Measurements from ENCODE around the gene EIF4G3.
"Not testable (repeated sequence)": the region's sequence is repeated elsewhere in the genome, so short reads cannot be mapped to it uniquely, and the experiment has no call there.

The EIF4G3 gene

DNA sequence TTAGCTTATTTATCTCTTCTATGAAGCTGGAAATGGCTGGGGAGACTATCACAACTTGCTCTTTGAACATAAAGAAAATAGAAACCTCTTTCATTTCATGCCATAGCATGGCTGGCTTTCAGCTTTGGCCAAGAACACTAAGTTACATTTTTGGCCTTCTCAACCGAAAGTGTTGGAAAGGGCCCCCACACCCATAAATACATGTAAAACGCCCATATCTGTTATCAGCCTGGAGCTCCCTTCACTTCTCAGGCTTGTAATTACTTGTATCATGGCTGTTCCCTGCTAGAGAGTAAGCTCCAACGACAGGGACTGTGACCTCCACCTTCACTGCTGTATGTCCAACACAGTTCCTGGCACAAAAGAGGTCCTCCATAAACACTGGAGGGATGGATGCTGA lies 12.7 kb upstream of the EIF4G3 start:
- no peak for DNase-seq (ENCODE audit: low read depth, low spot score)

DNA sequence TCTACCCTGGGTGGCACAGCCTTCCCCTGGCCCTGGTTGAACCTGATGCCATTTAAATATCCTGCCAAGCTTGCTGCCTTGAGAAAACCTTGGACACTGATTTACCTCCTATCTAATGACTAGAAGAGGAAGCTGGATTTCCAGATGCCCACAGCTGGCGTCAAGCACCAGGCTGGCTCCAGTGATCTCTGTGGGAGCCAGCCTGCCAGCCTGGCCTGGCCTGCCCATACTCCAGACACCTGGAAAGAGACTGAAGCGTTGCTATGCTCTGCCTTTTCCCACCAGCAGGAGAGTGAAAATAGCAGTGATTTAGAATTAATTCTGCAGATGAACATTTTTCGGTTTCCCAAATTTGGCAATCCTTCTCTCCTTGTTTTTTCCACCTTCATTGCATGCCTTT lies 11.5 kb upstream of the EIF4G3 start:
- no peak for DNase-seq (ENCODE audit: low read depth, low spot score)

DNA sequence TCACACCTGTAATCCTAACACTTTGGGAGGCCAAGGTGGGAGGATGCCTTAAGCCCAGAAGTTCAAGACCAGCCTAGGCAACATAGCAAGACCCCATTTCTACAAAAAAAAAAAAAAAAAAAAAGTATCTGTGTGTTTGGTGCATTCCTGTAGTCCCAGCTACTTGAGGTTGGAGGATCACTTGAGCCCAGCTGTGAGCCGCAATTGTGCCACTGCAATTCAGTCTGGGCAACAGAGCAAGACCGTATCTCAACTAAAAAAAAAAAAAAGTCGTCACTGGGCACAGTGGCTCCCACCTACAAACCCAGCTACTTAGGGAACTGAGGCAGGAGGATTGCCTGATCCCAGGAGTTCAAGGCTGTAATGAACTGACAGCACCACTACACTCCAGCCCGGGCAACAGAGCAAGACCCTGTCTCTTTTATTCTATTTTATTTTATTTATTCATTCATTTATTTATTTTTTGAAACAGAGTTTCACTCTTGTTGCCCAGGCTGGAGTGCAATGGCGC lies 8.6 kb upstream of the EIF4G3 start:
- DNase-seq (ENCODE audit: low read depth, low spot score) = no peak

DNA sequence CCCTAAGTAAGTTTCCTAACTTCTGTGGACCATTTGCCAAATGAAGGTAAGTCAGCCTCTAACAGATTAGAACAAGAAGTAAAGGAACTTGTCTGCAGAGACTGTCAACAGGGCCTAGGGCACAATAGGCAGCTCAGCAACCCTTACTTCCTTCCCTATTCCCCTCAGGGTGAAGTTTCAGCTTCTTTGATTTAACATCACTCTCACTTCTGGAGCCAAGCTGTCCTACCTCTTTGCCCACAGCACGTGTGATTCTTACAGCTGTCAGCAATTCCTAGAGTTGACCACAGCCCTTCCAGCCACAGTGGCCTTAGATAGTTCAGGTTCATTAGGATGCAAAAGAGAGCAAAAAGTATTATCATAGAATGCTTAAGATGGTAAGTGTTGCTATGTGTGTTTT lies 7.6 kb upstream of the EIF4G3 start:
- DNase-seq (ENCODE audit: low read depth, low spot score) = no peak

DNA sequence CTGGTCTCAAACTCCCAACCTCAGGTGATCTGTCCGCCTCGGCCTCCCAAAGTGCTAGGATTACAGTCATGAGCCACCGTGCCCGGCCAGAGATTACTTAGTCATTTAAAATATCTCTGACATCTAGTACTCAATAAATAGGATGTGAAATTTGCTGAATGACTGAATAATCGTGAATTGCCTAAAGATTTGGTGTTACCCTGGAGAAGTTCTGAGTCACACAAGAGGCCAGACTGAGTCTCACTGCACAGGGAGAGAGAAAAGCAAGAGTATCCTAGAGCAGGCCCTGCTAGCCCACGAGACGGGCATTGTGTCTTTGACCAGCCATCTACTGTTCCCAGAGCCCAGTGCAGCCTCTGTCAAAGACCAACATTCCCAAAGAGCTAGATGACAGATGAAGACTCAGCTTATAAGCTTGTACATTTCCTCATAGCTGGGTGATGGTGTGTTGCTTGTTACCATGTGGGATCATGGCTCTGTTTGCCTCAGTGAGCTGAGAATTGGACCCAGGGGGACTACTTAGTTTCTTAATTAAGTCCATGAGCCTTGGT lies 5.6 kb upstream of the EIF4G3 start:
- no peak for DNase-seq (ENCODE audit: low read depth, low spot score)

DNA sequence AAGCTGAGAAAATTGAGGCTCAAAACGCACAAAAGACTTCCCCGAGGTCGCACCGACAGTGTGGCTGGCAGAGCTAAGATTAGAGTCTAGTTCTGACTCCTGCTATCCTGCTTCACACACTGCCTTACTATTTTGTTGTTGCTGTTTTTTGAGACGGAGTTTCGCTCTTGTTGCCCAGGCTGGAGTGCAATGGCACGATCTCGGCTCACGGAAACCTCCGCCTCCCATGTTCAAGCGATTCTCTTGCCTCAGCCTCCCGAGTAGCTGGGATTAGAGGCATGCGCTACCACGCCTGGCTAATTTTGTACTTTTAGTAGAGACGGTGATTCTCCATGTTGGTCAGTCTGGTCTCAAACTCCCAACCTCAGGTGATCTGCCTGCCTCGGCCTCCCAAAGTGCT lies 1.6 kb upstream of the EIF4G3 start:
- not testable (repeated sequence) for DNase-seq (ENCODE audit: low read depth, low spot score)

DNA sequence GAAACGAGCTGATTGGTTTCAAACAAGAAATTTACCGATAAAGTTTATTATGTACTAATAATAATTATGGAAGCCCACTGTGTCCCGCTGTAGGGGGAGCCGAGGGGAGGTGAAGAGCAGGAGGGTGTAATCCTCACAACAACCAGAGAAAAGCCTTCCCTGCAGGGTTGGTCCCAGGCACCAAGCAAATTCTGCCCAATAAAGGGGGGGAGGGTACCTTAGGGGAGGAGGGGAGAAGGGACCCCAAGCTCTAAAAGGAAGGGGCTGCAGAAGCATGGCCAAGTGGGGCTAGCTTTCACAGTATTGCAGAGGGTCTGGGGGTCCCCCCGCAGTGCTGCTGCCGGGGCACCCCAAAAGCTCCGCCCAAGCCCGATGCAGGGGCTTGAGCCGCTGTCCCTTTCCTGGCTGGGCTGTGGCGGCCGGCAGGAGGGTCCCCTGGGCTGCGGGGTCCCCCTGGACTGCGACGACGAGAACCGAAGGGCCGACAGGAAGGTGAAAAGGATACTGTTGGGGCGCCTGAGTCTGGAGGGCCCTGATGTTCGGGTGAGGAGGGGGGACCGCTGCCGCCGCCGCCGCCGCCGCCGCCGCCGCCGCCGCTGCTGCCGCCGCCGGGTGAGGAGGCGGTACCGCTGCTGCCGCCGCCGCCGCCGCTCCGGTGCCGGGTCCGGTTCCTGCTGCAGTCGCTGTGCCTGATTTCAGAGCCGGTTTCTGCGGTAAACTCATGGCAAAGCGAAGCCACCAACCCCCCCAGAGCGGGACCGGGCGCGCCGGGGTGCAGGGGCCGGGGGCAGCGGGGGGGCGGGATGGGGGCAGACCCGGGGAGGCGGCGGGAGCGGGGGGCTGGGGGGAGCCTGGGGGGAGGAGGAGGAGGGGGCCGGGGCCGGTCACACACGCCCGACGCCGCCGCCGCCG lies 771 bp downstream of the EIF4G3 start:
- DNase-seq (ENCODE audit: low read depth, low spot score) = no peak

DNA sequence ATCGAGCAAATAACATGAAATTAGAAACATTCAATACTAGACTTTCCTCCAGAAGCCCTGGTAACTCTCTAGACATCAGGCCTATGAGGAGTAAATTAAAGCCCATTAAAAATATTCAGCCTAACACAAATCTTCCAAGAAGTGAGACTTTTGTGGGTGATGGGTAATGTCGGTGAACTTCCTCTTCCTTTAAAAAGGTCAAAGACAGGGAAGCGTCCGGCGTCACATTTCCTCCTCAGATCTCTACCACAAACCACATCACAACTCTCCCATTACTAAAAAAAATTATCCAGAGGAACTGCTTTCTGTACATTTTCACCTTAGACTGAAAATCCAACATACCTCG lies 1.4 kb downstream of the EIF4G3 start:
- DNase-seq (ENCODE audit: low read depth, low spot score) = no peak

DNA sequence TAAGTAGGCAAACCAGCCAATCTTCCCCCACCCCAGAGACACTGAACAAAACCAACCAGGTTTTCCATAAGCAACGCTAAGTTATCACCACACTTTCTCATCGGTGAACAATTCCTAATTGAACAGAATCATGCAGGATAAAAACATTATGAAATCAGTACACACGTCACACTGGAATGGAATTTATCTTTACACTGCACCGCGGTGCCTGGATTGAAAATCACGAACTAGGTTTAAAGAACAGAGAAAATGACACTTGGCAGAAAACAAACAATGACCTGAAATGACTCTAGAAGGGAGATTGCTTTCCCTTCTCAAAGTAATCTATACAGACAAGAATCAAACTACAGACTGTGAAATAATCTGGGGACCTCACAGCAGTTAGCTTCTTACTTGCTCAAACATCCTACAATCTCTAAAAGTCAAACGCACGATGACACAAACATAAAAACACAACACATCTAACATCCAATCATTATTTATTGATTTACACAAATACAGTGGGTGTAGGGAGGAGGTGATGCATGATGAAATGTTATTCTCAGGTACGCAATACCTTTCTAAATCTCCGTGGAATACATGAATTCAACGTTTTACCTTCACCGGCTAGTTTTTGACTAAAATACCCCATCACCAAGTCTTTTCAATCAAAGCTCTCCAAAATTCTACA lies 1.9 kb downstream of the EIF4G3 start:
- DNase-seq (ENCODE audit: low read depth, low spot score) = no peak

DNA sequence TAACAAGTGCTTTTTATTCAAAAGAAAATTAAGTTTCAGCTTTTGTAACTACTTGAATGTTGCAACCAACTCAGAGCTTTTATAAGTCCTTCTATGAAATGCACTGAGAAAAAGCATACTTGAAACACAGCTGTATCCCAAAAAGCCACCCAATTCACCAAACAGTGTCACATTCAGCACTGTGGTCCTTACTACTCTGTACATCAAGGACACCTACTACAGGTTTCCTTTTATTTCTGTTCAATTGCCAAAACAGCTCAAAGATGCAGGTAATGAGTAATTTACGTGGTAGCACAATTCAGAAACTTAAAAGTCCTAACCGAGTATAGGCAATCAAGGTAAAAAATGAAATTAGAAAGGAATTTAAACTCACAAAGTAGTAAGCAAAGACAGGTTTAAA lies 2.5 kb downstream of the EIF4G3 start:
- no peak for DNase-seq (ENCODE audit: low read depth, low spot score)

DNA sequence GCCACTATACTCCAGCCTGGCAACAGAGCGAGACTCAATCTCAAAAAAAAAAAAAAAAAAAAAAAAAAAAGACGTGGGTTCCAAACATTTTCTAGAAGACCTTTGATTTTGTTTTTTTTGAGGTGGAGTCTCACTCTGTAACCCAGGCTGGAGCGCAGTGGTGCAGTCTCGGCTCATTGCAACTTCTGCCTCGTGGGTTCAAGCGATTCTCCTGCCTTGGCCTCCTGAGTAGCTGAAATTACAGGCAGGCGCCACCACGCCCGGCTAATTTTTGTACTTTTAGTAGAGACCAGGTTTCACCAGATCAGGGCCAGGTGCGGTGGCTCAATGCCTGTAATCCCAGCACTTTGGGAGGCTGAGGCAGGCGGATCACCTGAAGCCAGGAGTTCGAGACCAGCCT lies 3.6 kb downstream of the EIF4G3 start:
- DNase-seq (ENCODE audit: low read depth, low spot score) = not testable (repeated sequence)

DNA sequence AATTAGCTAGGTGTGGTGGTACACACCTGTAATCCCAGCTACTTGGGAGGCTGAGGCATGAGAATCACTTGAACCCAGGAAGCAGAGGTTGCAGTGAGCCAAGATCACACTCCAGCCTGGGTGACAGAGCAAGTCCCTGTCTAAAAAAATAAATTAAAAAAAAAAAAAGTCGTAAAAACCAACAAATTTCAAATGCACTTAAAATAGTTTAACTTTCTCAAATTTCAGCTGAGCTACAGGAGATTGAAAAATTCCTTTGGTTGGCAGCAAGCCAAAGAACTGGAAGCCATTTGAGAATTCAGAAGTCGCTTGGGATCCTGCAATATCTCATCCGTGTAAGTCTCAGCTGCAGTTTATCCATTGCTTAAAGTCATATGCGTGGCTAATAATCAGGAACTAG lies 5.9 kb downstream of the EIF4G3 start:
- not testable (repeated sequence) for DNase-seq (ENCODE audit: low read depth, low spot score)

DNA sequence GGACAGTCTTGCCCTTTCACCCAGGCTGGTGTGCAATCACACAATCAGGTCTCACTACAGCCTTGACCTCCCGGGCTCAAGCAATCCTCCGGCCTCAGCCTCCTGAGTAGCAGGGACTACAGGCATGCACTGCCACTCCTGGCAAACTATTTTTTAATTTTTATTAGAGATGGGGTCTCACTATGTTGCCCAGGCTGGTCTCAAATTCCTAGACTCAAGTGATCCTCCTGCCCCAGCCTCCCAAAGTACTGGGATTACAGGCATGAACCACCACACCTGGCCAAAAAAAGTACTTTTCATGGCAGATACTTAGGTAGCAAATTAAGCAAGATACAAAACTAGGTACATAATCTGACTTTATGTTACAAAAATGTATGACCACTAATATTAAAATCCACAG lies 8.3 kb downstream of the EIF4G3 start:
- DNase-seq (ENCODE audit: low read depth, low spot score) = no peak

DNA sequence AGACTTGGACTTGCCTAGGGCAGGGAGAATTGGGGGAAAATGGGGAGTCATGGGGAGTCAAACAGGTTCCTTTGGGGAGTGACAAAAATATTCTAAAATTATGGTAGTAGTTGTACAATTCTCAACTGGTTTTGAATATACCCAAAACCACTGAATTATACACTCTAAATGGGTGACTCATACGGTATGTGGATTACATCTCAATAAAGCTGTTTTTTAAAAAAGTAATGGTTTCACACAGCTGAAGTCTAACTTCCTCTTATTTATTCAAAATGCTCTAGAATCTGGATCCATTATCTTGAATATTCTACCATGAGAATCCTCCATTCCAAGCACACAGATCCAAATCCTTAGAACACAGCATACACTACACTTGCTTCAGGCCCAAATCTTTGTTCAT lies 11.1 kb downstream of the EIF4G3 start:
- DNase-seq (ENCODE audit: low read depth, low spot score) = no peak

DNA sequence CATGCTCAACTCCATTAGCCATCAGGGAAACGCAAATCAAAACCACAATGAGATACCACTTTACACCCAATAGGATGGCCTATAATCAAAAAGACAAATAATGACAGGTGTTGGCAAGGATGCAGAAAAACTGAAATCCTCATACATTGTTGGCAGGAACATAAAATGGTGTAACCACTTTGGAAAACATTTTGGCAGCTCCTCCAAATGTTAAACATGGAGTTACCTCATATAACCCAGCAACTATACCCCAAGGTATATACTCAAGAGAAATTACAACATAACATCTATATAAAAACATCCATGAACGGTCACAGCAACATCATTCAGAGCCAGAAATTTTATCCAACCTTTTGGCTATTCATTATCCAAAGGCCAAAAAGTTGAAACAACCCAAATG lies 11.6 kb downstream of the EIF4G3 start:
- no peak for DNase-seq (ENCODE audit: low read depth, low spot score)

DNA sequence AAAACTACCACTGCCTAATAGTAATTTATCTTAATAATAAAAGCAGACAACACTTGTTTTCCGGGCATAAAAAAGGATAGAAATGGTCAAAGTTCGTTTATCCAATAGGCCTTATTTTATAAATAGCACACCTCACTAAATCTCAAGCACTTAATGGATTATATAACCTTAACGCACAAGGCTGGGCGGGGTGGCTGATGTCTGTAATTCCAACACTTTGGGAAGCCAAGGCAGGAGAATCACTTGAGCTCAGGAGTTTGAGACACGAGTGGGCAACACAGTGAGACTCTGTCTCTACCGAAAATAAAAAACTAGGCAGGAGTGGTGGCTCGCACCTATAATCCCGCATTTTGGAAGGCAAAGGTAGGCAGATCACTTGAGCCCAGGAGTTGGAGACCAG lies 12.4 kb downstream of the EIF4G3 start:
- no peak for DNase-seq (ENCODE audit: low read depth, low spot score)

DNA sequence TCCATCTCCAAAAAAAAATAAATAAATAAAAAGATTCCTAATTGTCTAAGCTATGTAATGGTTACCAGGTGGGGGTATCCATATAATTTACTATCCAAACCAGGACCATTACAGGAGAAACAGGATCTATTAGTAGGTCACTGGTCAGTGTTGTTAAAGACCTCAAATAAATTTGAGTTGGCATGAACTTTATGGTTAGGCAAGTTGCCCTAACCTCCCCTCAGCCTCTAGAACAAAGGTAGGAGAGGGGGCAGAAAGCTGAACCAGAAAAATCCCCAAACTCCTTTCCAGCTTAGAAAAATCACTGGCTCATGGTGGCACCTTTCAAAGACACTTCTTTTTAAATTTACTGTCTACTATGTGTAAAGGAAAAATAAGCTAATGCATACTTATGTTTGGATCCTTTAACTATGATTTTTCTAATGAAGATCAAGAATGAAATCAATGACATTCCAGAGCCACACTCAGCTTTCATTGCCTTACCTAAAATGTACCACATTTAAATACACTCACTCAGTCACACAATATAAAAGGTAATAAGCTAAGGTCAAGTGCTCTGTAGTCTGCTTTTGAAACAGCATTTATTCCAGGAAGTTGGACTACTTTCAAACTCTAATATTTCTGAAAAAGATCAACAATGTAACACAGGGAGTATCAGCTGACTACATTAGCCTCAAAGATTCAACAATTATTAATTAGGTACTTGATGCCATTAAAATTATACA lies 13.8 kb downstream of the EIF4G3 start:
- DNase-seq (ENCODE audit: low read depth, low spot score) = no peak

DNA sequence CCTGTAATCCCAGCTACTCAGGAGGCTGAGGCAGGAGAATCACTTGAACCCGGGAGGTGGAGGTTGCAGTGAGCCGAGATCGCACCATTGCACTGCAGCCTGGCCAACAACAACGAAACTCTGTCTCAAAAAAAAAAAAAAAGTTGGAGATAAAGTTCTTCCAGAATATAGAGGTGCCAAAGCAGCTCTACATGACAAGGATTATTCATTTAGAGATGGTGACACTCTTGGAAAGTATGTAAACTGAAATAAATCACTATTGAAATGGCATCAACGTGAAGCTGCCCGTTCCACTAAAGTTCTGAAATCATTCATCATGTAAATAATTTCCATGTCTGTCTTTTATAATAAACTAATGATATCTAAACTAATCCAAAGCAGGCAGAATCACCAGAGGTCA lies 14.9 kb downstream of the EIF4G3 start:
- no peak for DNase-seq (ENCODE audit: low read depth, low spot score)

DNA sequence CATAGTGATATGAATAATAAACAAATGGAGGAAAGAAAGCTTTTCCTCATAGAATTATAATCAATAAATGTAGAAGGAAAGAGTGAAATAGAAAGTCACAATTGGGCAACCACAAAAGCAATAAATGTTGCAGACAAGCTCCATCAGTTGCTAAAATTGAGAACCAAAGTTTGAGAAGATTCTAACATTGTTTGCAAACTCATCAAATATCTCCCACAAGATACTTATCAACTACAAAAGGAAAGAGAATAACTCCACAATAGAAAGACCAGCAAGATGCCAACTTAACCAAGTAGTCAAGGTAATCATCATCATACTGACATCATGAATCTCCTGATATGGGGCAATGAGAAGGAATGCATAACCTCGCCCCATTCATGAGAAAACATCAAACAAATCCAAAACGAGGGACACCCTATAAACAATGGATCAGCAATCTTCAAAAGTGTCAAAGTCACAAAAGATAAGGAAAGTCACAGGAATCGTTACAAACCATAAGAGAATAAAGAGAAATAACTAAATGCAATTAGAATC lies 16.4 kb downstream of the EIF4G3 start:
- DNase-seq (ENCODE audit: low read depth, low spot score) = no peak

DNA sequence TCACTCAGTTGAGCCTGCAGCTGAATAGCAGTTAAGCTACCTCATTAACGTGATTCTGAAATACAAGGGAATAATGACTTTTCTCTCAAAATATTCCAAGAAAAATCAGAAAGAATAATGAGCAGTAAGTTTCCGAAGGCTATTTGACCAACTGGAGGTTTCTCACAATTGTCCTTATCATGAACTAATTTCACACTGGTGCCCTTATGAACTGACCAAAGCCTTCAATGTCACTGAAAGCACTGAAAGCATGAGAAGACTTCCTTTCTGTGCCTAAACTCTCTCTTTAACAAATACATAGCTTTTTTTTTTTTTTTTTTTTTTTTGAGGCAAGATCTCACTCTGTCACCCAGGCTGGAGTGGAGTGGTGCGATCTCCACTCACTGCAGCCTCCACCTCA lies 18.8 kb downstream of the EIF4G3 start:
- no peak for DNase-seq (ENCODE audit: low read depth, low spot score)

DNA sequence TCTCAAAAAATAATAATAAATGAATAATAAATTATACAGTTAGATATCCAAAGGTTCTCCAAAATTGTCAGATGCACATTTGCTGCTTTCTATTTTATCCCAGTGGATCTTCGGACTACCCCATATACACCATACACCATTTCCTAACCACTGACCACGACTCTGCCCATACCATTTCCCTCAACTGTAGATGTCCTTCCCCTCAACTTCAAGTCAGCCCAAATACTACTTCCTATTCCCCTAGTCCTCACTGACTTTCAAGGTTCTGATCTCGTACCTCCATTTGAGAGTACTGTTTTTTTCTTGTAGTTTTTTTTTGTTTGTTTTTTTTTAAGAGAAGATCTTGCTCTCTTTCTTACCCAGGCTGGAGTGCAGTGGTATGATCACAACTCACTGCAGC lies 19.6 kb downstream of the EIF4G3 start:
- DNase-seq (ENCODE audit: low read depth, low spot score) = no peak

DNA sequence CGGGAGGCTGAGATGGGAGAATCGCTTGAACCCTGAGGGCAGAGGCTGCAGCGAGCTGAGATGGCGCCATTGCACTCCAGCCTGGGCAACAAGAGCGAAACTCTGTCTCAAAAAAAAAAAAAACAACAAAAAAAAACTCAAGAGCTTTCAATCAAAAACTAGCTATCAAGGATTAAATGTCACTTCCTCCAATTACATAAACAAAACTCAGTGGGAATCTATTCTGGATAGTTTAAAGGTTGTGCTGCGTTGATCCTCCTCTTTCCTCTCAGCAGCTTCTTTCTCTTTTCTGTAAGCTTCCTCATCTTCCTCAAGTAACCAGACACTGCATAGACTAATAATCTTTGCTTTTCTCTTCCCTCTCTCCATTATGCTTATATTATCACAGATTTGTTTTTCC lies 20.7 kb downstream of the EIF4G3 start:
- DNase-seq (ENCODE audit: low read depth, low spot score) = no peak

All from smooth muscle cell of the brain vasculature (primary cell).